Measurements from ENCODE around the gene CFAP97D1. TPM values are rescaled to one million over a fixed set of nuclear protein-coding genes. Genes with fewer than 3 reads are reported as not detected.

Gene CFAP97D1
- total and polyA plus RNA-seq, 10 of the 15 experiments (the other 5 are each of a cell fraction or from before 2014, with no cell fraction given): 0.13 TPM; not detected in 9

DNA sequence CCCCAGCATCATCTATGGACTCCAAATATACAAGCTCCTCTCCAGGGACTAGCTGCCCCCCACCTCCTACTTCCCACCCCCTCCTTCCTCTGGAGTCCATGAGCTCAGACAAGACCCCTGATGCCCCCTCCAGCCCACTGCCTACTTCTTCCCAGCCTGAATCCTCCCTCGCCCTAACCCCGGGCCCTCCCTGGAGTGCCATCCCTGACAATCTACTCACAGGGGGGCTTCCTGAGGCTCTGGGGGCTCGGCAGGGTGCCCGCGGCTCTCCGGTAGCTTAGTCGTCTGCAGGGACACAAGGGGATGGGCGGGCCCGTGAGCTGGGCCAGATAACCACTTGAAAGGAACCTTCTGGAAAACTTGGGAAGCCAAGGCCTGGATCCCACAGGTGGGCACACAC, 37.6 kb downstream of the CFAP97D1 start:
- H3K4me3 ChIP-seq: no peak overlapping the region
- H3K9me3 ChIP-seq (replicated peaks; ENCODE audit: control insufficient read depth, insufficient read depth, low read length): no peaks in the 10 kb centered on the region
- no peaks in the 10 kb centered on the region for H3K4me1 ChIP-seq (ENCODE audit: control insufficient read depth, insufficient read depth, low read length)
- H3K36me3 ChIP-seq (ENCODE audit: control insufficient read depth in 2 of 2, insufficient read depth in 2 of 2, low read length in 1 of 2): no peaks in the 10 kb centered on the region
- no peak overlapping the region for H3K27ac ChIP-seq (ENCODE audit: control insufficient read depth, insufficient read depth)
- no peak overlapping the region for H3K9ac ChIP-seq (ENCODE audit: control insufficient read depth, insufficient read depth, low read length)
- POLR2A ChIA-PET: no interaction called here
- intact Hi-C loops (cut with micrococcal nuclease; ENCODE audit: unreplicated experiment) (no loop called here), in situ Hi-C loops (cut with MboI) (no loop called here)
- no peak overlapping the region for H3K4me2 ChIP-seq (ENCODE audit: control insufficient read depth, insufficient read depth)
- H3K27me3 ChIP-seq (replicated peaks in 1 of 2; ENCODE audit: control insufficient read depth in 2 of 2, insufficient read depth in 2 of 2, low read length in 1 of 2): peaks cover 0 to 1% of the 10 kb centered on the region in 2 experiments
- SMC1A ChIA-PET (ENCODE audit: uncharacterized antibody, unreplicated experiment): no interaction called here
- CTCF ChIA-PET: interaction anchor here (0.5 to 1.4 kb wide), 2 partner anchors 29 to 85 kb away, joined by 3 to 4 read pairs; partner anchors contain the start of gene CD300LG
- 53% methylated on average over 9 of the region's 9 CpGs for WGBS (ENCODE audit: insufficient coverage, insufficient replicate concordance, low lambda C conversion rate, missing lambda C conversion rate)
- RAD21 ChIA-PET (ENCODE audit: unreplicated experiment): no interaction called here
- no peaks in the 10 kb centered on the region for H4K20me1 ChIP-seq (ENCODE audit: control insufficient read depth, insufficient read depth)
- ATAC-seq (no peak), FAIRE-seq (no peak), DNase-seq (ENCODE audit: low read depth, low spot score) (no peak)
- H3K79me2 ChIP-seq (ENCODE audit: control insufficient read depth, insufficient read depth, low read length): no peaks in the 10 kb centered on the region
- H2AFZ ChIP-seq (ENCODE audit: control insufficient read depth, low read depth, low read length): no peak overlapping the region
- BruUV-seq (replicated peaks): no TSS peak
- TF ChIP-seq, protein P1, sequence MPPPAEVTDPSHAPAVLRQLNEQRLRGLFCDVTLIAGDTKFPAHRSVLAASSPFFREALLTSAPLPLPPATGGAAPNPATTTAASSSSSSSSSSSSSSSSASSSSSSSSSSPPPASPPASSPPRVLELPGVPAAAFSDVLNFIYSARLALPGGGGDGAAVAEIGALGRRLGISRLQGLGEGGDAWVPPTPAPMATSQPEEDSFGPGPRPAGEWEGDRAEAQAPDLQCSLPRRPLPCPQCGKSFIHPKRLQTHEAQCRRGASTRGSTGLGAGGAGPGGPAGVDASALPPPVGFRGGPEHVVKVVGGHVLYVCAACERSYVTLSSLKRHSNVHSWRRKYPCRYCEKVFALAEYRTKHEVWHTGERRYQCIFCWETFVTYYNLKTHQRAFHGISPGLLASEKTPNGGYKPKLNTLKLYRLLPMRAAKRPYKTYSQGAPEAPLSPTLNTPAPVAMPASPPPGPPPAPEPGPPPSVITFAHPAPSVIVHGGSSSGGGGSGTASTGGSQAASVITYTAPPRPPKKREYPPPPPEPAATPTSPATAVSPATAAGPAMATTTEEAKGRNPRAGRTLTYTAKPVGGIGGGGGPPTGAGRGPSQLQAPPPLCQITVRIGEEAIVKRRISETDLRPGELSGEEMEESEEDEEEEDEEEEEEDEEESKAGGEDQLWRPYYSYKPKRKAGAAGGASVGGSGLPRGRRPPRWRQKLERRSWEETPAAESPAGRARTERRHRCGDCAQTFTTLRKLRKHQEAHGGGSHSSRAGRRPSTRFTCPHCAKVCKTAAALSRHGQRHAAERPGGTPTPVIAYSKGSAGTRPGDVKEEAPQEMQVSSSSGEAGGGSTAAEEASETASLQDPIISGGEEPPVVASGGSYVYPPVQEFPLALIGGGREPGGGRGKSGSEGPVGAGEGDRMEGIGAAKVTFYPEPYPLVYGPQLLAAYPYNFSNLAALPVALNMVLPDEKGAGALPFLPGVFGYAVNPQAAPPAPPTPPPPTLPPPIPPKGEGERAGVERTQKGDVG (CRISPR knock-in tag; IDR thresholded peaks at IDR 0.05): no peak
- TF ChIP-seq MXI1 (IDR thresholded peaks at IDR 0.05; ENCODE audit: low read depth, low read length) (no peak), MTA3 (IDR thresholded peaks at IDR 0.05; ENCODE audit: borderline replicate concordance, low read length) (no peak), SIX5 (IDR thresholded peaks at IDR 0.05; ENCODE audit: low read depth, low read length, severe bottlenecking) (no peak), GATAD2B (conservative IDR thresholded peaks at IDR 0.05; ENCODE audit: low read depth) (no peak), HDGF (IDR thresholded peaks at IDR 0.05) (no peak), NFYB (IDR thresholded peaks at IDR 0.05; ENCODE audit: insufficient read depth, low read depth, low read length) (no peak), ETV6 (conservative IDR thresholded peaks at IDR 0.05 in 1 of 2, IDR thresholded peaks at IDR 0.05 in 1 of 2; ENCODE audit: borderline replicate concordance in 1 of 2, low read depth in 1 of 2) (no peak), LARP7 (IDR thresholded peaks at IDR 0.05) (no peak), FOXK2 (IDR thresholded peaks at IDR 0.05) (no peak), EED (IDR thresholded peaks at IDR 0.05; ENCODE audit: low read depth) (no peak), EGR1 (IDR thresholded peaks at IDR 0.05; ENCODE audit: borderline replicate concordance in 1 of 2, low read depth in 2 of 2, low read length in 2 of 2) (no peak)
- TF ChIP-seq, protein P2, sequence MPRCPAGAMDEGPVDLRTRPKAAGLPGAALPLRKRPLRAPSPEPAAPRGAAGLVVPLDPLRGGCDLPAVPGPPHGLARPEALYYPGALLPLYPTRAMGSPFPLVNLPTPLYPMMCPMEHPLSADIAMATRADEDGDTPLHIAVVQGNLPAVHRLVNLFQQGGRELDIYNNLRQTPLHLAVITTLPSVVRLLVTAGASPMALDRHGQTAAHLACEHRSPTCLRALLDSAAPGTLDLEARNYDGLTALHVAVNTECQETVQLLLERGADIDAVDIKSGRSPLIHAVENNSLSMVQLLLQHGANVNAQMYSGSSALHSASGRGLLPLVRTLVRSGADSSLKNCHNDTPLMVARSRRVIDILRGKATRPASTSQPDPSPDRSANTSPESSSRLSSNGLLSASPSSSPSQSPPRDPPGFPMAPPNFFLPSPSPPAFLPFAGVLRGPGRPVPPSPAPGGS (IDR thresholded peaks at IDR 0.05; ENCODE audit: borderline replicate concordance, insufficient read depth, low read depth, low read length, poor library complexity, severe bottlenecking): no peak
- TF ChIP-seq, protein P3, sequence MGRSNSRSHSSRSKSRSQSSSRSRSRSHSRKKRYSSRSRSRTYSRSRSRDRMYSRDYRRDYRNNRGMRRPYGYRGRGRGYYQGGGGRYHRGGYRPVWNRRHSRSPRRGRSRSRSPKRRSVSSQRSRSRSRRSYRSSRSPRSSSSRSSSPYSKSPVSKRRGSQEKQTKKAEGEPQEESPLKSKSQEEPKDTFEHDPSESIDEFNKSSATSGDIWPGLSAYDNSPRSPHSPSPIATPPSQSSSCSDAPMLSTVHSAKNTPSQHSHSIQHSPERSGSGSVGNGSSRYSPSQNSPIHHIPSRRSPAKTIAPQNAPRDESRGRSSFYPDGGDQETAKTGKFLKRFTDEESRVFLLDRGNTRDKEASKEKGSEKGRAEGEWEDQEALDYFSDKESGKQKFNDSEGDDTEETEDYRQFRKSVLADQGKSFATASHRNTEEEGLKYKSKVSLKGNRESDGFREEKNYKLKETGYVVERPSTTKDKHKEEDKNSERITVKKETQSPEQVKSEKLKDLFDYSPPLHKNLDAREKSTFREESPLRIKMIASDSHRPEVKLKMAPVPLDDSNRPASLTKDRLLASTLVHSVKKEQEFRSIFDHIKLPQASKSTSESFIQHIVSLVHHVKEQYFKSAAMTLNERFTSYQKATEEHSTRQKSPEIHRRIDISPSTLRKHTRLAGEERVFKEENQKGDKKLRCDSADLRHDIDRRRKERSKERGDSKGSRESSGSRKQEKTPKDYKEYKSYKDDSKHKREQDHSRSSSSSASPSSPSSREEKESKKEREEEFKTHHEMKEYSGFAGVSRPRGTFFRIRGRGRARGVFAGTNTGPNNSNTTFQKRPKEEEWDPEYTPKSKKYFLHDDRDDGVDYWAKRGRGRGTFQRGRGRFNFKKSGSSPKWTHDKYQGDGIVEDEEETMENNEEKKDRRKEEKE (IDR thresholded peaks at IDR 0.05): no peak

All from GM12878 (cell line).